Activated CD4-positive, alpha-beta T cell treated with anti-CD3 and anti-CD28 coated beads, Interleukin-2, amount 10 ng/mL, durations not matched to agents 24 days and 14 days (primary cell): ENCODE data around the gene FOXS1. TPM values are rescaled to one million over a fixed set of nuclear protein-coding genes. Genes with fewer than 3 reads are reported as not detected.

ENCODE experiments used
- DNase-seq: peaks from one replicate; pipeline ENCODE4 v3.0.0; 2022
- H3K27ac Mint-ChIP-seq: one replicate; pipeline ENCODE4 v1.8.0; 2022; ENCODE audit warnings: mild to moderate bottlenecking, mixed read lengths
- H3K27me3 Mint-ChIP-seq: one replicate; pipeline ENCODE4 v1.8.0; 2022; ENCODE audit warnings: mixed read lengths
- H3K36me3 Mint-ChIP-seq: one replicate; pipeline ENCODE4 v1.8.0; 2022; ENCODE audit warnings: low read depth, mild to moderate bottlenecking, mixed read lengths
- H3K4me1 Mint-ChIP-seq: one replicate; pipeline ENCODE4 v1.8.0; 2021; ENCODE audit warnings: mixed read lengths
- H3K4me3 Mint-ChIP-seq: one replicate; pipeline ENCODE4 v1.8.0; 2022; ENCODE audit warnings: mild to moderate bottlenecking, moderate library complexity, mixed read lengths
- H3K9me3 Mint-ChIP-seq: one replicate; pipeline ENCODE4 v1.8.0; 2021; ENCODE audit warnings: mixed read lengths
- intact Hi-C: fragments of 100-400 bp; cut with micrococcal nuclease; formaldehyde crosslinking; loops from one replicate; pipeline ENCODE4 v1.15.1; 2023
- total RNA-seq: library from RNA; stranded (reverse); gene quantifications from 2 replicates; pipeline ENCODE4 v1.2.3, GENCODE V29; 2022

The FOXS1 gene
- not detected in 2 replicates for total RNA-seq

DNA sequence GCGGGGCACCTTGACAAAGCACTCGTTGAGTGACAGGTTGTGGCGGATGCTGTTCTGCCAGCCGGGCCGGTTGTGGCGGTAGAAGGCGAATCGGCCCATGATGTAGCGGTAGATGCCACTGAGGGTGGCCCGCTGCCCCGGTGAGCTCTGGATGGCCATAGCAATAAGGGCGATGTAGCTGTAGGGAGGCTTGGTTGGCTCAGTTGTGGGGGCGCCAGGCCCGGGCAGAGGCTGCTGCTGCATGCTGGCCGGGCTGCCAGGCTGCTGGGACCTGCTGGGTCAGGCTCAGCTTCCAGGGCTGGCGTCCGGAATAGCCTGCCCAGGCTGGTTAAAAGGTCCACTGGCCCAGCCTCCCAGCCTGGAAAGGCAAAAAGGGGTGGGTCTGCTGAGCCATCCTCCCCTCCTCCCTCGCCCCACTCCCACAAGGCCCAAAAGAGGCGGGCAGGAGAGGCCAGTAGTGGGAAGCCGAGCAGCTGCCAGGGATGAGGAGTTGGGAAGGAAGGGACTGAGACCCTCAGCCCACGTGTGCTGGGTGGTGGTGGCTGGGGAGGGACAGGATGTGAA is at the start of gene FOXS1:
Gene FOXS1, minus strand, starts transcription at position 305 of the 564 bp plus-strand sequence. Its CDS starts 62 bp downstream, at position 243.
- intact Hi-C loops: no loop called here
- no peak for DNase-seq
- Mint-ChIP-seq H3K4me3 (no peak within 1 kb of the TSS), H3K27me3 (peaks cover 5% of the 10 kb centered on the region), H3K27ac (no peak within 1 kb of the TSS), H3K4me1 (no peaks in the 10 kb centered on the region), H3K9me3 (no peaks in the 10 kb centered on the region), H3K36me3 (no peaks in the 10 kb centered on the region)

GRCh38 chr20:31890646-31891045 is 45.2 kb upstream of the FOXS1 start:
- Mint-ChIP-seq H3K9me3 (no peaks in the 10 kb centered on the region), H3K27ac (no peak overlapping the region), H3K36me3 (no peaks in the 10 kb centered on the region), H3K4me1 (no peaks in the 10 kb centered on the region), H3K27me3 (peaks cover 11% of the 10 kb centered on the region), H3K4me3 (no peak overlapping the region)
- intact Hi-C loops: no loop called here
- no peak for DNase-seq

DNA sequence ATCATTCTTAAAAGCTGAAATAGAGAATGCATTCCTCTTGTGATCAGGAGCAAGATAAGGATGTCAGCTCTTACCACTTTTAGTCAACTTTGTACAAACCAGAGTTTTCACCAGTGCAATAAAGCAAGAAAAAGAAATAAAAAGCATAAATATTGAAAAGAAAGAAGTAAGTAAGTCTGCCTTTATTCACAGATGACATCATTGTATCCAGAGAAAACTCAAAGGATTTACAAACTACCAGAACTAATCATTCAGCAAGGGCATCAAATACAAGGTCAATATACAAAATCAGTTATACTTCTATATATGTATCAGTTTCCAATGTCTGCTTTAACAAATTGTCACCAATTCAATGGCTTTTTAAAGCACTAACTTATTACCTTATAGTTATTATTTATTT is 38.4 kb upstream of the FOXS1 start:
- Mint-ChIP-seq H3K4me3 (no peak overlapping the region), H3K9me3 (no peaks in the 10 kb centered on the region), H3K27me3 (peaks cover 26% of the 10 kb centered on the region), H3K27ac (no peak overlapping the region), H3K4me1 (peaks cover 14% of the 10 kb centered on the region), H3K36me3 (no peaks in the 10 kb centered on the region)
- intact Hi-C loops: no loop called here
- no peak for DNase-seq

DNA sequence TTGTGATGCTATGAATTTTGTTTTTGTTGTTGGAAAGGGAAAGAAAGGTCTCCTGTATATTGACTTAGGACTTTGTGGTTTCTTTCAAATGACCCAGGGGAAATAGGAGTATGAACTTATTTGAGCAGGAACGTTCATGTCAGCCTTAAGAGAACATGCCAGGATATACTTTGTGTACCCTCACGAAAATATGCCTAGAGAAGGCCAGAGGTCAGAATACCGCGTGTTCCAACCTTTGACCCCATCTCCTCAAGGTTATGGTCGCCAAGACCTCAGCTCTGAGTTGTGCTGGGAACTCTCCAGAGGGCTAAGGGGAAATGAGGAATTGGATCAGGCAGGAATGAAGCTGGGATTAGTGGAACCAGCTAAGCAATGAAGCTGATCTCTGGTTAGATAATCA is 36.5 kb upstream of the FOXS1 start:
- DNase-seq: no peak
- Mint-ChIP-seq H3K4me1 (peaks cover 14% of the 10 kb centered on the region), H3K27ac (no peak overlapping the region), H3K36me3 (no peaks in the 10 kb centered on the region), H3K9me3 (no peaks in the 10 kb centered on the region), H3K4me3 (no peak overlapping the region), H3K27me3 (peaks cover 32% of the 10 kb centered on the region)
- intact Hi-C loops: no loop called here

- no peaks in the 10 kb centered on the region for H3K36me3 Mint-ChIP-seq
- H3K27ac Mint-ChIP-seq: peak overlapping the region; percentile 82
- peaks cover 48% of the 10 kb centered on the region for H3K27me3 Mint-ChIP-seq
- peak overlapping the region; percentile 94 for H3K4me3 Mint-ChIP-seq
- H3K9me3 Mint-ChIP-seq: no peaks in the 10 kb centered on the region
- peaks cover 14% of the 10 kb centered on the region for H3K4me1 Mint-ChIP-seq
- peak; percentile 94 for DNase-seq
- intact Hi-C loops: loop anchor here (1.0 kb wide), 1 partner anchor 73 kb away; the partner anchor contains the start of gene PDRG1
Observed at GRCh38 chr20:31879143-31879987, 34.0 kb upstream of the FOXS1 start.

DNA sequence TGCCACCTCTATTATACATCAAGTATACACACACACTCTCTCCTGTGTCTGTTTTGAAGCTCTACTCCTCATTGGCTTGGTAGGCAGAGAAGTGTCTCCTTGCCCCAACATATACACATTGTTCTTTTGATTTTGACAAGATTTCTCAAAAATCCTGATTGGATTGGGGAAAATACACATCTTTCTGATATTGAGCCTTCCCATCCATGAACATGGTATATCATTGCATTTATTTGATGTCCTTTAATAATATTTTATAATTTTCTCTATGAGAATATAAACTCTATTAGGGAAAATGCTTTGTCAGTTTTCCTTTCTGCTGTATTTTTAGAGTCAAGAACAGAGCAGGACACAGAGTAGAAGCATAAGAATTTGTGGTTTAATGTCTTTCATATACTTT is 32.3 kb upstream of the FOXS1 start:
- Mint-ChIP-seq H3K4me1 (peaks cover 14% of the 10 kb centered on the region), H3K4me3 (no peak overlapping the region), H3K9me3 (no peaks in the 10 kb centered on the region), H3K36me3 (no peaks in the 10 kb centered on the region), H3K27ac (no peak overlapping the region), H3K27me3 (peaks cover 58% of the 10 kb centered on the region)
- intact Hi-C loops: no loop called here
- no peak for DNase-seq

GRCh38 chr20:31875671-31876070 is 30.3 kb upstream of the FOXS1 start:
- intact Hi-C loops: no loop called here

GRCh38 chr20:31872406-31872805 is 27.0 kb upstream of the FOXS1 start:
- peaks cover 76% of the 10 kb centered on the region for H3K27me3 Mint-ChIP-seq

More at GRCh38 chr20:31875671-31876070, 30.3 kb upstream of the FOXS1 start:
- Mint-ChIP-seq H3K4me3 (no peak overlapping the region), H3K36me3 (no peaks in the 10 kb centered on the region), H3K4me1 (peaks cover 18% of the 10 kb centered on the region), H3K27me3 (peaks cover 71% of the 10 kb centered on the region), H3K27ac (no peak overlapping the region), H3K9me3 (no peaks in the 10 kb centered on the region)
- DNase-seq: no peak

DNA sequence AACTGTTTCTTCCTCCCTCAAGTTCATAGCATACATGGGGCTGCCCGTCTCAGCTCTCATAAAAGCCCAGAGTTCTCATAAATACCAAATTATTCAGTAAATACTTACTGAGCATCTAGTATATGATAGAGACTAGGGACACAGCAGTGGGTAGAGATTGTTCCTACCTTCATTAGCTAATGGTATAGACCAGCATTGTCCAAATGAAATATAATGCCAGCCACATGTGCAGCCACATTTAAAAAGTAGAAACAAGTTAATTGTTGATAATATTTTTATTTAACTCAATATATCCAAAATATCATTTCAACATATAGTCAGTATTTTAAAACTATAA is 26.2 kb upstream of the FOXS1 start:
- intact Hi-C loops: no loop called here
- peaks cover 2% of the 10 kb centered on the region for H3K36me3 Mint-ChIP-seq
- no peaks in the 10 kb centered on the region for H3K9me3 Mint-ChIP-seq
- H3K27ac Mint-ChIP-seq: no peak overlapping the region
- H3K27me3 Mint-ChIP-seq: peaks cover 71% of the 10 kb centered on the region
- H3K4me3 Mint-ChIP-seq: no peak overlapping the region
- no peak for DNase-seq
- peaks cover 11% of the 10 kb centered on the region for H3K4me1 Mint-ChIP-seq

More at GRCh38 chr20:31872406-31872805, 27.0 kb upstream of the FOXS1 start:
- Mint-ChIP-seq H3K36me3 (peaks cover 2% of the 10 kb centered on the region), H3K4me3 (no peak overlapping the region), H3K27ac (no peak overlapping the region), H3K4me1 (peaks cover 11% of the 10 kb centered on the region), H3K9me3 (no peaks in the 10 kb centered on the region)
- intact Hi-C loops: no loop called here
- DNase-seq: no peak

- no peaks in the 10 kb centered on the region for H3K9me3 Mint-ChIP-seq
- intact Hi-C loops: no loop called here
- peaks cover 66% of the 10 kb centered on the region for H3K27me3 Mint-ChIP-seq
- peak overlapping the region; percentile 15 for H3K27ac Mint-ChIP-seq
- H3K36me3 Mint-ChIP-seq: peaks cover 2% of the 10 kb centered on the region
- no peak for DNase-seq
- H3K4me3 Mint-ChIP-seq: peak overlapping the region; percentile 72
- peaks cover 11% of the 10 kb centered on the region for H3K4me1 Mint-ChIP-seq
Observed at GRCh38 chr20:31870726-31871617, 25.6 kb upstream of the FOXS1 start.

GRCh38 chr20:31869942-31870725 is 24.7 kb upstream of the FOXS1 start, which contains the start of the genes DUSP15 and TTLL9:
DUSP15 (minus strand) TSS chr20:31870527; CDS start chr20:31870337, 190 bp downstream.
TTLL9 (plus strand) TSS chr20:31870634; CDS start chr20:31871127, 493 bp downstream.
- Mint-ChIP-seq H3K4me1 (peaks cover 11% of the 10 kb centered on the region), H3K9me3 (no peaks in the 10 kb centered on the region), H3K27me3 (peaks cover 65% of the 10 kb centered on the region), H3K36me3 (peaks cover 2% of the 10 kb centered on the region), H3K4me3 (peak within 1 kb of the TSS; percentile 82), H3K27ac (peak within 1 kb of the TSS; percentile 15)
- DNase-seq: no peak
- intact Hi-C loops: no loop called here

DNA sequence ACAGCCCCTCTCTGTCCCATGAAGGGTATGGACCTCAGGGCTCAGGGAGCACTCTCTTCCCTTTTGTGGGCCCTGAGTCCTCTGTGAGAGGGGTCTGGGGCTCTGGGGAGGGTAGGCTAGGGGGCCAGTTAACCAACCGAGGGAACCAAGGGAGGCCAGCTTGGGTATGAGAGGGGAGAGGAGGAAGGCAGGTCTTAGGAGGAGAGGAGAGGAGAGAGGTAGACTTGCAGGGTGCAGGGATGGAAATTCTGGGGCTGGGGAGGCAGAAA is 24.2 kb upstream of the FOXS1 start:
- H3K4me1 Mint-ChIP-seq: peaks cover 11% of the 10 kb centered on the region
- H3K9me3 Mint-ChIP-seq: no peaks in the 10 kb centered on the region
- H3K27ac Mint-ChIP-seq: no peak overlapping the region
- DNase-seq: no peak
- intact Hi-C loops: no loop called here
- peak overlapping the region; percentile 82 for H3K4me3 Mint-ChIP-seq
- H3K36me3 Mint-ChIP-seq: peaks cover 2% of the 10 kb centered on the region
- H3K27me3 Mint-ChIP-seq: peaks cover 64% of the 10 kb centered on the region
